A673 (cell line): ENCODE measurements around the gene GNG7. TPM values are rescaled to one million over a fixed set of nuclear protein-coding genes. Genes with fewer than 3 reads are reported as not detected.

Experiments used
- BruUV-seq: library from RNA; stranded (reverse); fragments of 400-500 nt; replicated peaks from 2 replicates; lab custom pipeline; 2021; lab: Mats Ljungman, UMichigan
- CTCF ChIA-PET: fragments of 300-600 bp; sonication (Branson Sonifier 250); formaldehyde crosslinking; loops from one replicate; lab custom pipeline; 2022; ENCODE audit warnings: antibody characterized with exemption; lab: Charles Lee
- POLR2A ChIA-PET: fragments of 300-600 bp; sonication (Branson Sonifier 250); formaldehyde crosslinking; loops from one replicate; lab custom pipeline; 2022; ENCODE audit warnings: antibody characterized with exemption; ENCODE audit not compliant: low non-redundant PET; lab: Charles Lee
- DNase-seq: peaks from one replicate; pipeline ENCODE4 v3.0.0-alpha.2; 2015; ENCODE audit warnings: low spot score
- H3K27ac ChIP-seq: fragments of 200-600 bp; sonication (generic); 2 replicates; pipeline ENCODE4 v1.5.1; 2016; ENCODE audit warnings: mixed run types, low read depth, mild to moderate bottlenecking, mixed read lengths, antibody characterized with exemption, low read length; ENCODE audit not compliant: poor library complexity, severe bottlenecking
- H3K27me3 ChIP-seq: fragments of 200-600 bp; sonication (generic); replicated peaks from 2 replicates; pipeline ENCODE4 v1.6.1; 2017; ENCODE audit warnings: mixed run types, low read depth, mild to moderate bottlenecking, mixed read lengths, antibody characterized with exemption, low read length; ENCODE audit not compliant: insufficient read depth, poor library complexity
- H3K36me3 ChIP-seq: fragments of 200-600 bp; sonication (generic); 2 replicates; pipeline ENCODE4 v1.6.1; 2016; ENCODE audit warnings: mixed run types, mild to moderate bottlenecking, mixed read lengths, antibody characterized with exemption, low read length; ENCODE audit not compliant: insufficient read depth, poor library complexity, severe bottlenecking
- H3K4me1 ChIP-seq: fragments of 200-600 bp; sonication (generic); 2 replicates; pipeline ENCODE4 v1.6.1; 2017; ENCODE audit warnings: mixed run types, mild to moderate bottlenecking, mixed read lengths, antibody characterized with exemption, low read length; ENCODE audit not compliant: insufficient read depth, poor library complexity, severe bottlenecking
- H3K4me3 ChIP-seq: fragments of 200-600 bp; sonication (generic); 2 replicates; pipeline ENCODE4 v1.5.1; 2016; ENCODE audit warnings: low read depth, mixed run types, mild to moderate bottlenecking, mixed read lengths, low read length; ENCODE audit not compliant: poor library complexity, severe bottlenecking
- H3K9me3 ChIP-seq: fragments of 200-600 bp; sonication (generic); 2 replicates; pipeline ENCODE4 v1.6.1; 2016; ENCODE audit warnings: mixed run types, low read depth, mild to moderate bottlenecking, mixed read lengths, antibody characterized with exemption, low read length; ENCODE audit not compliant: poor library complexity, severe bottlenecking
- CTCF ChIP-seq: fragments of 300-800, 200-600 bp; sonication (generic); conservative IDR thresholded peaks from 2 replicates; pipeline ENCODE4 v1.5.1; 2017; ENCODE audit warnings: low read depth, mild to moderate bottlenecking, antibody characterized with exemption, low read length, moderate library complexity, mixed read lengths
- EZH2 ChIP-seq: fragments of 200-600 bp; sonication (generic); IDR thresholded peaks from 2 replicates; pipeline ENCODE4 v1.6.1; 2017; ENCODE audit warnings: borderline replicate concordance, low read depth, mild to moderate bottlenecking, mixed read lengths, antibody characterized with exemption, low read length; ENCODE audit not compliant: poor library complexity, severe bottlenecking
- intact Hi-C: fragments of 100-400 bp; cut with micrococcal nuclease; formaldehyde crosslinking; loops from one replicate; pipeline ENCODE4 v1.10.0; 2022; ENCODE audit not compliant: unreplicated experiment
- total RNA-seq: library from RNA; stranded (reverse); gene quantifications from 2 replicates; pipeline ENCODE4 v1.2.3, GENCODE V29; 2021

Gene GNG7
- total RNA-seq, 1 experiment from 2014 or later = 0.30 TPM

GRCh38 chr19:2629491-2630351, 72.8 kb downstream of the GNG7 start:
- H3K9me3 ChIP-seq = peaks cover 12% of the 10 kb centered on the region
- H3K4me3 ChIP-seq = no peak overlapping the region
- no peak overlapping the region for H3K27ac ChIP-seq
- TF ChIP-seq EZH2 = no peak
- no peak for TF ChIP-seq CTCF
- BruUV-seq = no TSS peak
- peaks cover 10% of the 10 kb centered on the region for H3K27me3 ChIP-seq
- no peaks in the 10 kb centered on the region for H3K36me3 ChIP-seq
- intact Hi-C loops = no loop called here
- POLR2A ChIA-PET = no interaction called here
- H3K4me1 ChIP-seq = no peaks in the 10 kb centered on the region
- CTCF ChIA-PET = no interaction called here
- no peak for DNase-seq

- intact Hi-C loops = no loop called here
- ChIA-PET POLR2A (no interaction called here), CTCF (no interaction called here)
- H3K4me1 ChIP-seq = no peaks in the 10 kb centered on the region
- DNase-seq = no peak
- peaks cover 12% of the 10 kb centered on the region for H3K9me3 ChIP-seq
- BruUV-seq = no TSS peak
- H3K27me3 ChIP-seq = no peaks in the 10 kb centered on the region
- TF ChIP-seq EZH2 = no peak
- no peak overlapping the region for H3K4me3 ChIP-seq
- no peaks in the 10 kb centered on the region for H3K36me3 ChIP-seq
- no peak overlapping the region for H3K27ac ChIP-seq
These were observed 73.9 kb downstream of the GNG7 start for GRCh38 chr19:2628597-2628996.

- Histone ChIP-seq H3K9me3 (peaks cover 12% of the 10 kb centered on the region), H3K4me3 (no peak overlapping the region), H3K27me3 (no peaks in the 10 kb centered on the region), H3K27ac (no peak overlapping the region), H3K36me3 (no peaks in the 10 kb centered on the region), H3K4me1 (no peaks in the 10 kb centered on the region)
- CTCF ChIA-PET = interaction anchor here (0.6 to 0.7 kb wide), 3 partner anchors 9 to 243 kb away, joined by 3 to 5 read pairs (median 4); no protein-coding TSS in a partner anchor
- BruUV-seq = no TSS peak
- POLR2A ChIA-PET = no interaction called here
- no peak for DNase-seq
- intact Hi-C loops = no loop called here
- TF ChIP-seq EZH2 (no peak), CTCF (no peak)
These were observed 74.6 kb downstream of the GNG7 start for GRCh38 chr19:2627855-2628254.
